D341Med (cell line): ENCODE measurements around the gene PRKN.

Source experiments
- DNase-seq: peaks from one replicate; pipeline ENCODE4 v3.0.0; 2012; ENCODE audit warnings: low spot score

Gene PRKN

DNA sequence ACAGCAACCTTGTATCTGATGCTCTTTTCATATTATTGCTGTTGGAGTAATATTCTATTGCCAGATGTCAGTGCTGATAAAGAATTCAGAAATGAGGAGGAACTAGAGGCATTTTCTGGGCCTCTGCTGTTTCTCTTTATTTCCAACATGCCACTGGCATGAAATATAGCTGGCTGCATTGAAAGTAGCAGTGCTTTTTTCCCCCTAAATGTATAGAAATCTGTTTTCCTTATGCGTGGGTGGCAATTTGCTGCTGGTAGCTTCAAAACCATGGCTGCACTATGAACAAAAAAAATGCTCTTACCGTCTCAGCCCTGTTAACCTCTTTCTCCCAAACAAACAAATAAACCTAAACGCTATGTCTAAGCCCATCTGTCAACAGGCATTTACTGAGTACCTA lies 1011.4 kb downstream of the PRKN start:
- DNase-seq = no peak

GRCh38 chr6:161711938-161712337 lies 1015.6 kb downstream of the PRKN start:
- no peak for DNase-seq

DNA sequence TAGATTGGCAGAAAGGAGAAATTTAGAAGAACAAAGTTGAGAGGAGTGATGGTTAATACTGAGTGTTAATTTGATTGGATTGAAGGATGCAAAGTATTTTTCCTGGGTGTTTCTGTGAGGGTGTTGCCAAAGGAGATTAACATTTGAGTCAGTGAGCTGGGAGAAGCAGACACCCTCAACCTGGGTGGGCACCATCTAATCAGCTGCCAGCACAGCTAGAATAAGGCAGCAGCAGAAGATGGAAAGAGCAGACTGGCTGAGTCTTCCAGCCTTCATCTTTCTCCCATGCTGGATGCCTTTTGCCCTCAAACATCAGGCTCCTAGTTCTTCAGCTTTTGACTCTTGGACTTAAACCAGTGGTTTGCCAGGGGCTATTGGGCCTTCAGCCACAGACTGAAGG lies 1016.1 kb downstream of the PRKN start:
- no peak for DNase-seq

- DNase-seq = no peak
Observed at GRCh38 chr6:161710698-161711097, 1016.9 kb downstream of the PRKN start.

DNA sequence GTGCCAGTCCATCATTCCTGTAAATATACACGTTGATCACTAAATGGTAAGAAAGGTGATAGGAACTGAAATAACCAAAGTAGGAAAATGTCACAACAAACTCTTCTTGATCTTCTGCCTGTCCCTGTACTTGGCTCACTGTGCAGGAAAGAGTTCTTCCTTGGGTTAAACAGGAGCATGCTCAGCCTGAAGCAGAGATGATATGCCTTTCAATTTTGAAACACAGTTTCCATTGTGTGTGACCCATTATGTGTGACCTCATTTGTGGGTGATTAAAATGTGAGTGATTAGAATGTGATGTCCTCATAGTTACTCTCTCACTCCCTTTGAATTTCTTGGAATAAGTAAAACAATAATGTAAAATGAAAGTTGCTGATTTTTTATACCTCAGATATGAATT lies 1026.5 kb downstream of the PRKN start:
- DNase-seq = no peak

GRCh38 chr6:161696801-161697200 lies 1030.8 kb downstream of the PRKN start:
- DNase-seq = no peak

GRCh38 chr6:161694995-161695394 lies 1032.6 kb downstream of the PRKN start:
- DNase-seq = peak; percentile 53

DNA sequence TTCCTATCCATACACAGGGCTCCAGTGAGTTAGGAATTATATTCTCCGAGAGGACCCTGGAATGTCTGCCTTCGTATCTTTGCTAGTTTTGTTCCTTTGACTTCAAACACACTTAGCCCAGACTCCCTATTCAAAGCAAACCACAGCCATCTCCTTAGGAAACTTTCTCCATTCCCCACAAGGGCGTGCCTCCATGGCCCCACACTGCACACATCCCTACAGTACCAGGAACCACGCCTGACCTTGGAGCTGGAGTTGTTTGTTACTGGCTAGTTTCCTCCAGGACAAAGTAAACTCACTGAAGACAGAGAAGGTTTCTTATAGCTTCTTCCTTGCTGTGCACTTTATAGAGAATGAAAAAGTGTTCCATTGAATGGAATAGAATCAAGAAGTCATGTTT lies 1040.9 kb downstream of the PRKN start:
- no peak for DNase-seq

GRCh38 chr6:161684731-161685475 lies 1042.7 kb downstream of the PRKN start:
- no peak for DNase-seq

DNA sequence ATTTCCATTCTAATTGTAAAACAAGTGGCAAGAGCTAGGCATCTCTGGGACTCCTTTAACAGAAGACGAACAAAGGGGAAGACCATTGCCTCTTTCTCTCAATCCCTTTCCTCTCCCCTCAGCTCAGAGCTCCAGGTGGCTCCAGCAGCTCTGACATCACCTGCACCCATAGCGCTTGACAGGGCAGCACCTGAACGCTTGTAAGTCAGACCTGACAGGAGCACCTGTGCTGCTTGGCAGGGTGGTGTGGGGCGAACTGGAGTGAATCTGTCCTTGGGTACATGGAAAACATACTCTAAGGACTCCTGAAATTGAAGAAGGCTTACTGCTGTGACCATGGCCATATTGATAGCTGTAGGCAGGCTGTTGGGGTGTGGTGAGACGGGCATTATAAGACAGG lies 1044.2 kb downstream of the PRKN start:
- no peak for DNase-seq

DNA sequence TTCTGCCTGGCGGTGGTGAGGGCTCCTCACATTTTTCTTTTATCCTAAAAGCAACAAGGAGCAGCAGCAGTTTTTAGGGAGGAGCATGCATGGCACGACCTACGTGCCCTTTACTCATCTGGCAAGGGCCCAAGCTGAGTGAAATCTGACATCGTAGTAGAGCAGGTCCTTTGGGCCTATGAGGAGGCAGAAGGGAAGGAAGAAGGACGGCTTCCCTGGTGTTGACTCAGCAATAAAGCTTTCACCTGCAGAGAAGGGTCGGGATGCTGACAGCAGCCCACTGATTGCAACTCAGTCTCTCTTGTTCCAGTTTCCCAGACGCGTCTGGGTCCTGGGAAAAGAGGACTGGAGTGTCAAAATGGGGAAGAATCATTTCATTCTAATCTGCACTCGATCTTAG lies 1044.6 kb downstream of the PRKN start:
- no peak for DNase-seq

DNA sequence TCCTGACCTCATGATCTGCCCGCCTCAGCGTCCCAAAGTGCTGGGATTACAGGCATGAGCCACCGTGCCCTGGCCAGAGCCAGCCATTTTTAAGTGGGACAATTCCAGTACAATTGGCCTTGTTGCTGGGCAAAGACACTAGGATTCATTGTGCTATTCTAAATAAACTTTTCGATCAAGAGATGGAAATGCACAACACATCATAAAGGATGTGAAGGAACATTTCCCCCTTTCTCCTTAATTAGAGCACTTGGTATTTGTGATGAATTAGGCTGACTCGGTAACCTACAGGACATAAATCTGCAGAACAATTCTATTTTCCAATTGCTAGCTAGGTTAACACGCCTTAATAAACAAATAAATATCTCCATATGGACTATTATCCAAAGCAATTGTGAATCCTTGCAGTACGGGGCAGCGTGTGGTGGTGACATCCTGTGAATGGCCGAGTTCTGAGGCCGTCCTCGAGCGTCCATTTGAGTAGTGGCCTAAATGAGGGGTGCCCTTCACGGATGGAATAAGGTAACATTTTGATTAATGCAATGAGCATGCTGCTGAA lies 1047.5 kb downstream of the PRKN start:
- DNase-seq = no peak

- DNase-seq = no peak
Observed at GRCh38 chr6:161677188-161677587, 1050.4 kb downstream of the PRKN start.

DNA sequence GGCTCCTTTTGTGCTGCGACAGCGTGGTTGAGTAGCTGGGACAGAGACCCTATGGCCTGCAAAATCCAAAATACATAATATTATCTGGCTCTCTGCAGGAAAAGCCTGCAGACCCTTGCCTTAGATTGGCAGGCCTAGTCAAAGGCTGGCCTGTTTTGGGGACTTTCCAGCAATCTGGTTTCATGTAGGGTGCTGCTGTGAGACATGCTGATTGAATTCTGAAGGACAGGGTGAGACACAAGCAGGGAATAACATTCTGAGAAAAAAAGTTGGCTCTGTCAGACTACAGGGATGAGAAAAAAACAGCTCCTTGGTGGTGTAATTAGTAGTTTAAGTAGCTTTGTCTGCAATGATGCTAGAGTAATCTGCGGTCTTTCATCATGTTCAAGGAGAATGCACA lies 1051.0 kb downstream of the PRKN start:
- no peak for DNase-seq

- no peak for DNase-seq
Observed at GRCh38 chr6:161674930-161675682, 1052.5 kb downstream of the PRKN start.

GRCh38 chr6:161673026-161673425 lies 1054.5 kb downstream of the PRKN start:
- no peak for DNase-seq

GRCh38 chr6:161671117-161671516 lies 1056.4 kb downstream of the PRKN start:
- DNase-seq = no peak

DNA sequence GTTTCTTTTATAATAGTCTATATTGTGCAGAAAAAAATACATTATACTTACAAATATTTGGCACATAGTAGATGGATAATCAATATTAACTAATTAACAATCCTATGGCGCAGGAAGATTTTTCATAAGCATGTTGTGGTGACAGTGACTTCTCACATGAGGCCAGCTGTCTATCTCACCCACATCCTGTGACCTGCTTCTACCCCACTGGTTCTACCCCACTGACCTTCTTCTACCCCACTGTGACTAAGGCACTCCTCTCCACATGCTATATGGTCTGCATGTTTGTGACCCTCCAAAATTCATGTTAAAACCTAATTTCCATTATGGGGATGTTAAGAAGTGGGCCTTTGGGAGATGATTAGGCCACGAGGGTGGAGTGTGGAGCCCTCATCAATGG lies 1058.9 kb downstream of the PRKN start:
- no peak for DNase-seq

GRCh38 chr6:161667957-161668356 lies 1059.6 kb downstream of the PRKN start:
- DNase-seq = no peak

DNA sequence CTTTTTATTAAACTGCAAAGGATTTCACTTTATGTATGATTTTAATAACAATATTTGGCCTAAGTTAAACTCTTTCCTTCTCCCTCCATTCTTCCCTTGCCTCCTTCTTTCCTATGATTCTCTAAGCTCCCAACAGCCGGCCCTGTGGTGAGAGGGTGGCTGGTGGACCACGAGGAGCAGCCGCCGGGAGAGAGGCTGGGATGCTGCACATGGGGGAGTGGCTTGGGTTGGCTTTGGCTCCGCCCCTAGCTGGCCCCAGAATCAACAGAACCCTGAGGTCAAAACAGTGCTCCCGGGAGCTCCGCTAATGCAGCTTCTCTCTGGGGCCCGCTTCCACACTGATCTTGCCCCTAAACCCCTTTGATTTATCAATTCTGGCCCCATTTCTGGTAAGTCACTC lies 1063.9 kb downstream of the PRKN start:
- DNase-seq = no peak

DNA sequence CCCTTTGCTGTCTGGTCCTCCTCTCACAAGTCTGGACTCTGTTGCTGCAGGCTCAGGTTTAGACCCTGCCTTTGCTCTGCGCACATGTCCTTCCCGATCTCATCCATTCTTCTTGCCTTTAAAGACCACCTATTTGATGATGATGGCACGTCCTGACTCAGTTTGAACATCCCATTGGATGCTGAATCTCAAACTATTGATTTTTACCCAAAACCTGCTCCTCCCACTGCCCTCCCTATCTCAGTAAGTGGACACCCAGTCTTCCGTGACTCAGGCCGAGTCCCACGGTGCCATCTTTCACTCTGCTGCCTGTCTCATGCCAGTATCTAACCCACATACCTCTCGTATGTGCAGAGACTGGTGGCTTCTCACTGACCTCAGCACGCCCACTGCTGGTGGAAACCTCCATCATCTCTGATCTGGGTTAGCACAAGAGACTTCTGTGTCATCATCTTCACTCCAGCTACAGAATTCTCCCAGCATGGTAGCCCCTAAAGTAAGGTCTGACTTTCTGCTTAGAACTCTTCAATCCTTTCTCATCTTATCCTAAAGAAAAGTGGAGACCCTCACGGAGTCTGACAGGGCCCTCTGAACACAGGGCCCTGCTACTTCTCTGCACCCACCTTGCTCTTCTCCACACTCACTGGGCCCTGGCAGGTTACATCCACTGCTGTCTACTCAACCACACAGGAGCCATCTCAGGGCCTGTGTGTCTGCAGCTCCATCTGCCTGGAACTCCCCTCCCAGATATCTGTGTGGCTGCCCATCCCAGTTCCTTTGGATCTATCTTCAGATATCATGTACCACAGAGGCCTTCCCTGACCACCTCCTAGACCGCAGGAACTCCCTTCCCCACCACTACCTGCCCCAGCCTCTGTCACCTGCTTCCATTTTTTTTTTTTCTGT lies 1066.6 kb downstream of the PRKN start:
- no peak for DNase-seq

- no peak for DNase-seq
Observed at GRCh38 chr6:161658211-161658610, 1069.4 kb downstream of the PRKN start.
